HG02623 (cell line): ENCODE data around the gene MAOA.
"Not testable (repeated sequence)": the region's sequence is repeated elsewhere in the genome, so short reads cannot be mapped to it uniquely, and the experiment has no call there.

Source experiments
- ATAC-seq: cut with Tn5 transposase; IDR thresholded peaks from one replicate; pipeline ENCODE4 v1.9.1; 2021; ENCODE audit warnings: moderate library complexity; ENCODE audit not compliant: unreplicated experiment

MAOA gene

GRCh38 chrX:43656005-43656494, at the start of gene MAOA:
TSS of gene MAOA (plus strand) at chrX:43656299. CDS start at chrX:43656342, 43 bp downstream.
- ATAC-seq = no peak

DNA sequence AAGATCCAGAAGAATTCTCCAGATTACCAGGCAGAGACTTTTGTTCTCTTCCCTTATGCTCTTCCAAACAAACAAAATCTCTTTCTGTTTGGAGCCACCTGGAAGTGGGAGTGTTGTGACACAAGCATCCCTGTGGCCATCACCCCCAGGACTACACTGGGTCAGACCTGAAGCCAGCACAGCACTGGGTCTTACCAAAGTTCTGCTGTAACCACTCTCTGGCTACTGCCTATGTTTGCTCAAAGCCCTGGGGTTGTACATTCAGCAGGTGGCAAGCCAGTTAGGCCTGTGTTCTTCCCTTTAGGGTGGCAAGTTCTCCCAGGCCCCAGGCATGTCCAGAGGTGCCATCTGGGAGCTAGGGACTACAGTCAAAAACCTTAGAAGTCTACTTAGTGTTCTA, 43.7 kb upstream of the MAOA start:
- ATAC-seq = no peak

DNA sequence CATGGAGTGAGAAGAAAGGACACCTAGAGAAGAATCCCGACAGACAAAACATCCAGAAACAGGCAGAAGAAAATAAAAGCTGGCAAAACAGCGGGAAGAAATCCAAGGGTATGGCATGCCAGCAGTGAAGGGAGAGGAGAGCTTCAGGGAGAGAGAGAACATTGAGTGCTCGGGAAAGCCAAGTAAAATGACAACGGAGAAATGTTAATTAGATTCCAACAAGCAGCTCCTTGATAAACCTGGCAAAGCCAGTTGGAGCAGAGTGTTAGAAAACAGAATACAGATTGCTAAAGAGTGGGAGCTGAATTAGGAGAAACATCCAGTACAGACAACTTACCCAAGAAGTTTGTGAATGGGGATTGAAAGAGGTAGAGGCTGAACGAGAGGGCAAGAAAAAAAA, 40.4 kb upstream of the MAOA start:
- no peak for ATAC-seq

DNA sequence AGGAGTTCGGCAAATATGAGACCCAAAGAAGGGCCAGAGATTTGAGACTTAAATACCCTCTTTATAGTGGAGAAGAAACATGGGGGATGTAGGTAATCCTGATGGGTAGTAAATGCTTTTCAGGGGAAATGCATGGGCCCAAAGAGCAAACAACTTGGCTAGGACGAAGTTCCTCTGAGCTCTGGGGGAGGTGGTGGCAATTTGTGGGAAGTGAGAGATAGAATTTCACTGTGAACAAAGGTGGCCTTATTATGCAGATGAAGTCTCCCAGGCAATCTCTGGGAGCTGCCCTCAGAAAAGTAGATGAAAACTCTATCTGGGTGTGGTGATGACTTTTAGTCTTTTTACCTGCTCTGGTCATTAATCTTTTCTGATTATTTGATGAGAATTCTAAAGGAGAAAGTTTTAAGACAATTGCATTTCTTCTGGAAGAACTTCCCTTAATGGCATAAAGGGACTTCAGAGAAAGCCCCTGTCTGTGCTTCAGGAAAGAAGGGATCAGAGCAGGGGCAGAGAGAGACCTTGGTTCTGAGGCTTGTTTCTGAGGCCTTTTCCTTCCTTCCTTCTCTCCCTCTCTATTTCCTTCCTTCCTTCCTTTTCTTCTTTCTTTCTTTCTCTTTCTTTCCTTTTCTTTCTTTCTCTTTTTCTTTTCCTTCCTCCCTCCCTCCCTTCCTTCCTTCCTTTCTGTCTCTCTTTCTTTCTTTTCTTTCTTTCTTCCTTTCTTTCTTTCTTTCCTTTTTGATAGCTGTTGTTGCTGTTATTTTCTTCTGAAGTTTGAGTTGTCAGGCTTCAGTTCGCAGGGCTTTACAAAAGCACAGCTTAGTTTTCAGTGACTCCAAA, 37.5 kb upstream of the MAOA start:
- no peak for ATAC-seq

DNA sequence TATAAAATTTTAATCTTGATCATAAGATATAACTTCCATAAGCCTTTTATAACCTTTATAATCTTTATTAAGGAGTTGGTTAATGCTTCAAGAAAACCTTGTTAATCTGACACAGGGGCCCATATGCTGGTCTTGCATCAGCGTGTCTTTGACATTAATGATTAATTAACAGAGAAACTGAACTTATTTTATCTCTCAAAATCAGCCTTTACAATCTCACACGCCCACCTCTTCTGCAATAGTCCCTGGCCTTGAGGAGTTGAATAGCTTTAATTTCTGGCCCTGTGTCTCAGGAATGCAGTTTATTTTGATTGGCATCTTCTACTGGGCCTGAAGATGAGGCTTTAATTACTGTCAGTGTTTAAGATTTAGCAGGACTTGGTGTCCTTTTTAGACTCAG, 36.2 kb upstream of the MAOA start:
- ATAC-seq = not testable (repeated sequence)

- ATAC-seq = no peak
Observed at GRCh38 chrX:43627147-43627546, 29.0 kb upstream of the MAOA start.

- no peak for ATAC-seq
Observed at GRCh38 chrX:43627669-43628068, 28.4 kb upstream of the MAOA start.

DNA sequence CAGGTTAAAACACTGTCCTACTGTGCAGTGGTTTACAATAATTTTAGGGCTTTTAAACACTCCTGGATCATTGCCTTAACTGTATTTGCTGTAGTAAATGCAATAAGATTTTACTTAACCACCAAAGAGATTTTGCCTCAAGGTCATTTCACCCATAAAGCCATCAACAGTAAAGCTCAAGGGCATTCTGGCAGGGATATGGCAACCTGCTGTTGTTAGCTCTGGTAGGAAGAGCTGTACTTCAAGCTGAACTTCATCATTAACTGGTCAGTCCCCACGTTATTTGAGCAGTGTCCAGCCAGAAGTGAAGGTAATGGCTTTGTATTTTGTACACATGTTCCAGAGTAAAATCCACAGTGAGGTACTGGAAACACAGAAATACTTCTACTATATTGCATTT, 26.9 kb upstream of the MAOA start:
- ATAC-seq = no peak

GRCh38 chrX:43631841-43632240, 24.3 kb upstream of the MAOA start:
- ATAC-seq = no peak

GRCh38 chrX:43633081-43633480, 23.0 kb upstream of the MAOA start:
- ATAC-seq = no peak

- ATAC-seq = no peak
Observed at GRCh38 chrX:43633757-43634156, 22.3 kb upstream of the MAOA start.

- no peak for ATAC-seq
Observed at GRCh38 chrX:43640482-43640881, 15.6 kb upstream of the MAOA start.

- no peak for ATAC-seq
Observed at GRCh38 chrX:43641691-43642090, 14.4 kb upstream of the MAOA start.

GRCh38 chrX:43643201-43643600, 12.9 kb upstream of the MAOA start:
- ATAC-seq = no peak

- no peak for ATAC-seq
Observed at GRCh38 chrX:43643662-43644061, 12.4 kb upstream of the MAOA start.

GRCh38 chrX:43644124-43644701, 11.9 kb upstream of the MAOA start:
- no peak for ATAC-seq

- no peak for ATAC-seq
Observed at GRCh38 chrX:43646800-43647199, 9.3 kb upstream of the MAOA start.

- peak; percentile 98 for ATAC-seq
Observed at GRCh38 chrX:43654431-43655150, 1.5 kb upstream of the MAOA start.

GRCh38 chrX:43655151-43656004, 721 bp upstream of the MAOA start:
- ATAC-seq = peak; percentile 11

- ATAC-seq = no peak
Observed at GRCh38 chrX:43657671-43658070, 1.6 kb downstream of the MAOA start.
